ENCODE data around the gene MISP.

DNA sequence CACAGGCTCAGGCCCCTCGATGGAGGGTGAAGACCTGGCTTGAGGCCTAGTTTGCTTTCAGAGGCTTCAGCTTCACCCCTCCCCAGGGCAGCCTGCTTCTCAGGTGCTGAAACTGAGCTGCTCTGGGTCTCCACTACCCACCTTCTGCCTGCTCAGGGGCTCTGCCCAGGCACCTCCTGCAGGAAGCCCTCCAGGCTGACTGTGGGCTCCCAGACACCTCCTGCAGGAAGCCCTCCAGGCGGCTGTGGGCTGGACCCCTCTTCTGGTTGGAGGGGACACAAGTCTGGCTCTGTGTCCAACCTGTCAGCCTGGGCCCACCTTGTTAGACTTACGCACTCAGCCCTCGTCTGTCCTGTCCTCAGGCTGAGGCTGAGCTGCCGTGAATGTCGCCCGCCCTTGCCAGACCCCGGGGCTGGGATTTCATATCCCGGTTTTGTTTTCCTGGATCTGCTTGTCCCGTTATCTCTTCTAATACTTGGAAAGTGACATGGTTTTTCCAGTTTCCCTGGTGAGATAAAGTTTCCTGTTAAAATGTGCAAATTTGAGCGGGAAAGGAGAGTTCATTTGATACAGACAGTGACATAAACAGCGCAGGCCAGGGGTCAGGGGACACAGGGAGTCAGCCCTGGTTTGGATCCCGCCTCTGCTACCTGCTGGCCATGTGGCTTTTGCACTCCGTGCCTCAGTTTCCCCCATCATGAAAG is 20.8 kb upstream of the MISP start:
- TF ChIP-seq SP1 (CRISPR knock-in tag; conservative IDR thresholded peaks at IDR 0.05): no peak
- TF ChIP-seq CTCF (IDR thresholded peaks at IDR 0.05): no peak
- no peak for TF ChIP-seq ZNF121 (CRISPR knock-in tag; IDR thresholded peaks at IDR 0.05)
- TF ChIP-seq TCF7 (CRISPR knock-in tag; IDR thresholded peaks at IDR 0.05; ENCODE audit: low read depth): no peak
- no peak for TF ChIP-seq ATF1 (CRISPR knock-in tag; IDR thresholded peaks at IDR 0.05)
- no peak for TF ChIP-seq TEAD4 (CRISPR knock-in tag; IDR thresholded peaks at IDR 0.05)
- no peak for TF ChIP-seq IRF2 (CRISPR knock-in tag; IDR thresholded peaks at IDR 0.05; ENCODE audit: borderline replicate concordance, low read depth)
- TF ChIP-seq, protein P1, sequence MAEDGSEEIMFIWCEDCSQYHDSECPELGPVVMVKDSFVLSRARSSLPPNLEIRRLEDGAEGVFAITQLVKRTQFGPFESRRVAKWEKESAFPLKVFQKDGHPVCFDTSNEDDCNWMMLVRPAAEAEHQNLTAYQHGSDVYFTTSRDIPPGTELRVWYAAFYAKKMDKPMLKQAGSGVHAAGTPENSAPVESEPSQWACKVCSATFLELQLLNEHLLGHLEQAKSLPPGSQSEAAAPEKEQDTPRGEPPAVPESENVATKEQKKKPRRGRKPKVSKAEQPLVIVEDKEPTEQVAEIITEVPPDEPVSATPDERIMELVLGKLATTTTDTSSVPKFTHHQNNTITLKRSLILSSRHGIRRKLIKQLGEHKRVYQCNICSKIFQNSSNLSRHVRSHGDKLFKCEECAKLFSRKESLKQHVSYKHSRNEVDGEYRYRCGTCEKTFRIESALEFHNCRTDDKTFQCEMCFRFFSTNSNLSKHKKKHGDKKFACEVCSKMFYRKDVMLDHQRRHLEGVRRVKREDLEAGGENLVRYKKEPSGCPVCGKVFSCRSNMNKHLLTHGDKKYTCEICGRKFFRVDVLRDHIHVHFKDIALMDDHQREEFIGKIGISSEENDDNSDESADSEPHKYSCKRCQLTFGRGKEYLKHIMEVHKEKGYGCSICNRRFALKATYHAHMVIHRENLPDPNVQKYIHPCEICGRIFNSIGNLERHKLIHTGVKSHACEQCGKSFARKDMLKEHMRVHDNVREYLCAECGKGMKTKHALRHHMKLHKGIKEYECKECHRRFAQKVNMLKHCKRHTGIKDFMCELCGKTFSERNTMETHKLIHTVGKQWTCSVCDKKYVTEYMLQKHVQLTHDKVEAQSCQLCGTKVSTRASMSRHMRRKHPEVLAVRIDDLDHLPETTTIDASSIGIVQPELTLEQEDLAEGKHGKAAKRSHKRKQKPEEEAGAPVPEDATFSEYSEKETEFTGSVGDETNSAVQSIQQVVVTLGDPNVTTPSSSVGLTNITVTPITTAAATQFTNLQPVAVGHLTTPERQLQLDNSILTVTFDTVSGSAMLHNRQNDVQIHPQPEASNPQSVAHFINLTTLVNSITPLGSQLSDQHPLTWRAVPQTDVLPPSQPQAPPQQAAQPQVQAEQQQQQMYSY (CRISPR knock-in tag; IDR thresholded peaks at IDR 0.05): no peak
- no peak for TF ChIP-seq ELF4 (CRISPR knock-in tag; IDR thresholded peaks at IDR 0.05; ENCODE audit: low read depth)
- no peak for TF ChIP-seq MLX (CRISPR knock-in tag; IDR thresholded peaks at IDR 0.05)
- no peak for TF ChIP-seq GTF2I (CRISPR knock-in tag; conservative IDR thresholded peaks at IDR 0.05)
- no peak for TF ChIP-seq CREB1 (CRISPR knock-in tag; IDR thresholded peaks at IDR 0.05)
- TF ChIP-seq NR1H2 (CRISPR knock-in tag; IDR thresholded peaks at IDR 0.05): no peak
